HUES6 (cell line): ENCODE measurements around the gene HSD17B3.
"Not testable (repeated sequence)": the region's sequence is repeated elsewhere in the genome, so short reads cannot be mapped to it uniquely, and the experiment has no call there.

Experiments used
- H3K27ac ChIP-seq: 2 replicates; pipeline ENCODE4 v1.7.0; 2013; ENCODE audit warnings: low read depth, mild to moderate bottlenecking, low read length, inconsistent platforms
- H3K27me3 ChIP-seq: 2 replicates; pipeline ENCODE4 v1.6.1; 2013; ENCODE audit warnings: low read length; ENCODE audit not compliant: control insufficient read depth, insufficient read depth
- H3K36me3 ChIP-seq: 2 replicates; pipeline ENCODE4 v1.6.1; 2013; ENCODE audit warnings: low read length; ENCODE audit not compliant: control insufficient read depth, insufficient read depth
- H3K4me1 ChIP-seq: 2 replicates; pipeline ENCODE4 v1.6.1; 2013; ENCODE audit warnings: low read length; ENCODE audit not compliant: control insufficient read depth, insufficient read depth
- H3K4me3 ChIP-seq: 2 replicates; pipeline ENCODE4 v1.5.1; 2013; ENCODE audit warnings: low read depth, low read length
- H3K9ac ChIP-seq: one replicate; pipeline ENCODE4 v1.6.1; 2013; ENCODE audit warnings: mild to moderate bottlenecking, low read length
- H3K9me3 ChIP-seq: 2 replicates; pipeline ENCODE4 v1.6.1; 2013; ENCODE audit warnings: low read depth, low read length; ENCODE audit not compliant: control insufficient read depth, insufficient read depth

HSD17B3 gene

DNA sequence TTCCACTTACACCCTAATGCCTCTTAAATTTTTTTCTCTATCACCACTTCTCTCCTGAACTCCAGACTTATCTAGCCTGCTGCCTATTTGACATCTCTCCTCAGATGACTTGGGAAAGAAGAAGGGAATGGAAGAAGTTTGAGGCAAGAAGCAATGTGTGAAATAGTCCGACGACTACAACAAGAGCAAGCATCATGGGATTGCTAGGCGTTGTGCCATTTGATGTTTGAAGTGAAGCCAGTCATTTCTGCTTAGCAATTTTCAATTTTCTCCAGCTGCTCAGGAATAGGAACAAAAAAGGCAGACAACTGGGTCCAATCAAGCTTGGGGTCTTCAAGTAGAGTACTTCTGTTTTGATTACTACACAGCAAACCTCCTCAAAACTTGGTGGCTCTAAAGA is 106.4 kb downstream of the HSD17B3 start:
- no peaks in the 10 kb centered on the region for H3K36me3 ChIP-seq
- H3K4me1 ChIP-seq = no peaks in the 10 kb centered on the region; the same call in 1 of the 2 replicates
- no peaks in the 10 kb centered on the region for H3K27me3 ChIP-seq
- no peak overlapping the region for H3K4me3 ChIP-seq
- peaks cover 26% of the 10 kb centered on the region for H3K9me3 ChIP-seq
- no peak overlapping the region for H3K27ac ChIP-seq
- no peak overlapping the region for H3K9ac ChIP-seq

DNA sequence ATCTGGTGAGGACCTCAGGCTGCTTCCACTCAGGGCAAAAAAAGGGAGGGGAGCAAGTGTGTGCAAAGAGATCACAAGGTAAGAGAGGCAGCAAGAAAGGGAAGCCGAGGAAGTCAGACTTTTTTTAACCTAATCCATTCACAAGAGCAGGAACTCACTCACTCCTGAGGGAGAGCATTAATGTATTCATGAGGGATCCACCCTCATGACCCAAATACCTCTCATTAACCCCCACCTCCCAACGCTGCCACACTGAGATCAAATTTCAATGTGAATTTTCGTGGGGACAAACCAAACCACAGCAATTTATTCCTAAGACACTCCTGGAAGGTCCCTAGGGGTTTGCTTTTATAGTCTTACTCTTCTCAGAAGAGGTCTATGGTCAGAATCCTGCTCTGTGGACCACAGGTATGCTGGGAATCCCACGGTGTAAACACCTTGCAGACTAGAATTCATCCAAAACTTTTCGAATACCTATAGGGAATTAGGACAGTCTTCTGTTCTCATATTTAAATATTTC is 108.7 kb downstream of the HSD17B3 start:
- no peak overlapping the region for H3K4me3 ChIP-seq
- no peaks in the 10 kb centered on the region for H3K36me3 ChIP-seq
- H3K9ac ChIP-seq = no peak overlapping the region
- H3K27ac ChIP-seq = no peak overlapping the region
- peaks cover 43% of the 10 kb centered on the region for H3K9me3 ChIP-seq
- H3K4me1 ChIP-seq = no peaks in the 10 kb centered on the region; the same call in 1 of the 2 replicates
- H3K27me3 ChIP-seq = no peaks in the 10 kb centered on the region

DNA sequence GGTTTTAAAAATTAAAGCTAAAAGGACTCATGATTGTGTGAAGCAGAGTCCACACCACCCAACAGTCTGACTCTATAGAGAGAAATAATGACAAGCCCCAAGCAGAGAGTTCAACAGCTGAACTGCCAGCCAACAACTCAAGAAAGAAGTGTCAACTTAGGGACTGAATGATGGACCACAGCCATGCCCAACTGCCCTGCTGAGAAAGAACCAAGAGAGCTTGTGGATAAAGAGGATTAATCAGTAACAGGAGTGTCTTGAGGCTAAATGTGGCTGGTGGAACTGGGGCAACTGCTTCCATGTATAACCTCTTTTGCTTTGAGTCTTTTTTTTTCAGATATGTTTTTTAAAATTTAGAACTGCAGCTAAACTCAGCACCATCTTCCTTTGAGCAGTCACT is 109.3 kb downstream of the HSD17B3 start:
- no peak overlapping the region for H3K27ac ChIP-seq
- H3K27me3 ChIP-seq = no peaks in the 10 kb centered on the region
- peaks cover 43% of the 10 kb centered on the region for H3K9me3 ChIP-seq
- H3K4me3 ChIP-seq = no peak overlapping the region
- no peaks in the 10 kb centered on the region for H3K36me3 ChIP-seq
- H3K4me1 ChIP-seq = no peaks in the 10 kb centered on the region; the same call in 1 of the 2 replicates
- no peak overlapping the region for H3K9ac ChIP-seq

DNA sequence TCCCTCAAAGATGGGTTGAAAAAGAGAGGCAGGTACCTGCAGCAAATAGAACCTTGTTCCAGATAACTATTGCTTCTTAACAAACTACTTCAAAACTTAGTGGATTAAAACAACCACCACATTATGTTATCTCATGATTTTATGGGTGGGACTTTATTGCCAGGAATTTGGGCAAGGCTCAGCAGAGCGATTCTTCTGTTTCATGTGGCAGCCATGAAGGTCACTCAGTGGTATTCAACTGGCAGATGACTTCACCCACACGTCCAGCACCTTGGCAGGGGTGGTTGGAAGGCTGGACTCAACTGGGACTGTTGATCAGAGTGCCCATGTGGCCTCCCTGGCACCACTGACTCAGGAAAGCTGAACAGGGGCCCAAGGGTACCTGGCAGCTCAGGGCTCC is 112.0 kb downstream of the HSD17B3 start:
- Histone ChIP-seq H3K36me3 (no peaks in the 10 kb centered on the region), H3K9me3 (peaks cover 54% of the 10 kb centered on the region), H3K9ac (no peak overlapping the region), H3K4me3 (no peak overlapping the region), H3K27ac (no peak overlapping the region), H3K4me1 (peaks cover 12% of the 10 kb centered on the region), H3K27me3 (no peaks in the 10 kb centered on the region)

DNA sequence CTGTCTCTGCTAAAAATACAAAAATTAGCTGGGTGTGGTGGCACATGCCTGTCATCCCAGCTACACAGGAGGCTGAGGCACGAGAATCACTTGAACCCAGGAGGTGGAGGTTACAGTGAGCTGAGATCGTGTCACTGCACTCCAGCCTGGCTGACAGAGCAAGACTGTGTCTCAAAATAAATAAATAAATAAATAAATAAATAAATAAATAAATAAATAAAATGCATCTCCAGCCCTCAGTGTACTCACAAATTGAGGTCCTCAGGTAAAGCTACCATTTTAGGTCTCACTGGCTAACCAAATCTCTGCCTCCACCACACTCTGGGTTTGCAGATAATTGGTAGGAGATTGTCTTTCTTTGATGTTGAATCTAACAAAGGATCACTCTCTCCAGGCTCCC is 112.4 kb downstream of the HSD17B3 start:
- H3K4me3 ChIP-seq, H3K27me3 ChIP-seq, H3K9ac ChIP-seq, H3K36me3 ChIP-seq, H3K27ac ChIP-seq: not testable (repeated sequence)
- Histone ChIP-seq H3K4me1 (peaks cover 12% of the 10 kb centered on the region), H3K9me3 (peaks cover 55% of the 10 kb centered on the region)

DNA sequence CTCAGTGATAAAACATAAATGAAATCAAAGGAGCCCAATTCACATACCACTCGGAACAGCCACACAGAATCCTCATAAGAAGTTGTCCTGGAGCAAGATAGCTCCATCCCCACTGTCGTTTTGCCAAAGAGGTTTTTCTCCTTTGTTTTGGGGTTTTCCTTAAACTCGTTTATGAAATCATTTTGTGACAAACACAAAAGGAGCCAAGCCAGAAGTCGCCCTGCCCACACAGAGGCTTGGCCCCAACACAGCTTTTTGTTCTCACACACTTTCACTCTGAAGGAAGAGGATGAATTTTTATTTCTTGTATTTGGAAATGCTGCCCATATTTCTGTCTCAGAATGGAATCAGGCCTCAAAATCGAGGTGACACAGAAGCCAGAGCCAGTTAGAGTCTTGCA is 113.4 kb downstream of the HSD17B3 start:
- peaks cover 12% of the 10 kb centered on the region for H3K4me1 ChIP-seq
- H3K4me3 ChIP-seq = no peak overlapping the region
- H3K9ac ChIP-seq = no peak overlapping the region
- H3K27ac ChIP-seq = no peak overlapping the region
- H3K36me3 ChIP-seq = no peaks in the 10 kb centered on the region
- peaks cover 52% of the 10 kb centered on the region for H3K9me3 ChIP-seq
- no peaks in the 10 kb centered on the region for H3K27me3 ChIP-seq

DNA sequence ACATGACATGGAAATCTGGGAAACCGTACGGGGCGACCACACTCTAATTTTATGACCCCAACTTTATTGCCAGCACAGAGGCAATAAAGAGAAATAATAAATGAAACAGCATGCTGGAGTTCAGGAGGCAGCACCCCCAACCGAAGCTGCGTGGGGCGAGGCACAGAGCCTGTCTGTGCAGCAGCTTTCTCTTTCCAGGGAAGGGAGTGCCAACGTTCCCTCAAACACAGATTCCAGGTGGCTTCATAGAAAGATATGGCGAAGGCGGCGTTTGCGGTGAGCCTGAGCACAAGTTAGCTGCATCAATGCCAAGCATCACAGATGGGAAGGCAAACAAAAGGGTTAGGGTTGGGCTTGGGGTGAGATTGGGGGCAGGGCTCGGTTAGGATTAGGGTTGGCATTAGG is 114.8 kb downstream of the HSD17B3 start:
- 0 out of 2 replicates have a peak overlapping the region, but pooled peaks have one; percentile 2 for H3K4me3 ChIP-seq
- H3K27me3 ChIP-seq = no peaks in the 10 kb centered on the region
- H3K36me3 ChIP-seq = no peaks in the 10 kb centered on the region
- no peak overlapping the region for H3K27ac ChIP-seq
- H3K9ac ChIP-seq = no peak overlapping the region
- H3K4me1 ChIP-seq = peaks cover 12% of the 10 kb centered on the region
- peaks cover 43% of the 10 kb centered on the region for H3K9me3 ChIP-seq

DNA sequence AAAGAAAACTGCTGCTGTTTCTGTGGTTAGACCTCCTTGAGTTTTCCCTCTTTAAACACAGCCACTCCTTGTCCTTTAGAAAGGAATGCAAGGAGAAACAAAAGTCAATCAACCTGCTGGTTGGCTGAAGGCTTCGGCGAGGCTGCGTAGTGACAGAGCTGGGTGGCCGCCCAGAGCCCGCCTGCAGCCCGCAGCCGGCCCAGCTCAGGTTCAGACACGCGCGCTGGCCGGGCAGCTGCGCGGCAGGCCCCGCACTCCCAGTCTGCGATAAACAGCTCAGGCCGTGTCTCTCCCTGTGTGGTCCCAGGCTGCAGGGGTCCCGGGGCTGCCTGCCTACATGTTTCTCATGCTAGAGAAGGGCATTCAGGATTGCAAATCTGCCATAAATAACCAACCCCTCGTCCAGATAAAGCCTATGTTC is 115.4 kb downstream of the HSD17B3 start:
- Histone ChIP-seq H3K9me3 (peaks cover 39% of the 10 kb centered on the region), H3K4me1 (peaks cover 12% of the 10 kb centered on the region), H3K4me3 (0 out of 2 replicates have a peak overlapping the region, but pooled peaks have one; percentile 2), H3K27ac (no peak overlapping the region), H3K36me3 (no peaks in the 10 kb centered on the region), H3K27me3 (no peaks in the 10 kb centered on the region), H3K9ac (no peak overlapping the region)

DNA sequence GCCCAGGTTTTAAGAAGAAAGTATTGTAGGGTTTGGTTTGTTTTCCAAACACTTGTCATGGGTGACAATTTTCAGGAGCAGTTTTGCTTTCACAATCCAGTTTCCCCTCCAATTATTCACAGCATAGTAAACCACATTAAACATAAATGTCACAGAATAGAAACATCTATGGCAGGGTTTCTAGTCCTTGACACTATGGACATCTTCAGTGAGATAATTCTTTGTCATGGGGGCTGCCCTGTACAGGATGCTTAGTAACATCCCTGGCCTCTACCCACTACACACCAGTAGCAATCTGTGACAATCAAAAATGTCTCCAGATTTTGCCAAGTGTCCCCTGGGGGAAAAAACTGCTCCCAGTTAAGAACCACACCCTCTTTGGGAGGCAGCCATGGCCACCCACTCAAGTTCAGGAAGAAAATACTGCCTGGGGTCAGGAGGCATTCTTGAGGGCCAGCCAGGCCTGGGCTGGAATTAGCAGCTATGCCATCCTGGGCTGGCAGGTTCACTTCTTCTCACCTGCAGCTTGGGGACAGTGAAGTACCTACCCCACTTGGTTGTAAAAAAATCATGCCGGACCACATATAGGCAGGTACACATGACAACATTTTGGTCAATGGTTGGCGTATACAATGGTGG is 116.3 kb downstream of the HSD17B3 start:
- no peaks in the 10 kb centered on the region for H3K36me3 ChIP-seq
- no peaks in the 10 kb centered on the region for H3K27me3 ChIP-seq
- no peak overlapping the region for H3K4me3 ChIP-seq
- H3K9me3 ChIP-seq = peaks cover 30% of the 10 kb centered on the region
- no peak overlapping the region for H3K27ac ChIP-seq
- H3K4me1 ChIP-seq = peaks cover 12% of the 10 kb centered on the region
- no peak overlapping the region for H3K9ac ChIP-seq
